SW 1271 (cell line): ENCODE measurements around the gene CPLANE2.
"Not testable (repeated sequence)": the region's sequence is repeated elsewhere in the genome, so short reads cannot be mapped to it uniquely, and the experiment has no call there.

ENCODE experiments used
- DNase-seq, 2 experiments: peaks; one replicate each; lab custom pipeline; 2025; lab: John Stamatoyannopoulos, UW

The CPLANE2 gene

GRCh38 chr1:16249596-16250241 lies 12.7 kb upstream of the CPLANE2 start:
- no peak for DNase-seq

DNA sequence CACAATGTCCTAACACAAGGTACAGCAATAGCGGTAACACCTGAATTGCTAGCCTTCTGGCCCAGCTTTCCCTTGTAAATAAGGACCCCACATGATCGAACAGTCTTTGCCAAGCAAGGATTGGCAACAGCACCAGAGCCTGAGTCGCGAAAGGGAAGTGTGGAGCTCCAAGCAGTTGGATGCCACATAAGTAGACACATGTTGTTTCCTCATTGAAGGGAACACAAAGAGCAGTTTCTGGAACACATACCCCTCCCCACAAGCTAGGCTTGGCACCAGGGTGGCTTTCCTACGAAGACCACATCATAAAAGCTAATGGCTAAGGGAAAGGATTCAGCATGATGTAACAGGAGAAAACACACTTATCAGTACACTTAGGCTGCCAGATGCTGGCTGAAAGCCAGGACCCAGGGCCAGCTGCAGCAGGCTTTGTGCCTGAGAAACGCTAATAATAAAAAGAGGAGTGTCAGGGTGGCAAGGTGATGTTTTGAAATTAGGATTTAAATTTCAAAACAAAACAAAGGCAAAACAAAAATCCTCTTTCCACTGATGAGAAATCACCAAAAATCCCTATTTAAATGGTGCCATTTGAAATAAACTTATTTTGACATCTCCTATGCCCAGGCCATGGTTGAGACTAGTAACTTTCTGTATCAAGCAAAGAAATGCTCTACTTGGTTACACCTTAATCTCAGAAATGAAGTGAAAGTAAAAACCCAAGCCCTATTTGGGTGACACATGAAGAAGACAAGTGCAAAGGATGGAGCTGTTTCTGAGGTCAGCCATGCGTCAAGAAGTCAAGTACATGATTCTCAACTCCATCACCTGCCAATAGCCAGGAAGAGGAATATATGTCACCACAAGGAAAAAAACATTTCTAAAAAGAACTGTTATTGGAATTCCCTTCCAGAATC lies 11.9 kb upstream of the CPLANE2 start:
- no peak for DNase-seq

DNA sequence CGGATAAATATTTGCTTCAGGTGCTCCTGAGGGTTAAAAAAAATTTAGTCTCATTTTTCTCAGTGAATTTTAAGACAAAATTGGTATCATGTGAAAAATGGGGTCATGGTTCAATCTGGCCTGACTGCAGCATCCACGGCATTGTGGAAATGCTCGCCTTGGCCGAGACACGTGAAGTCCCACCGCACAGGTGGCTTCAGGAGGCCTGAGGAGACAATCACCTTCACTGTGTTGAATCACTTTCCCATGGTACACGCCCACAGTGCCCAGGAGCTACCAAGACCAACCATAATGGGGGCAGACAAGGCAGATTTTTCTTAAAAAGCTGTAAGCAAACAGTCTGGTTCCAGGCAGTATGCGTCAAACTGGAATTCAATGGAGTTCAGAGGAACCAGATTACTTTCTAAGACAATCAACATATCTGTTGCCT lies 11.0 kb upstream of the CPLANE2 start:
- no peak for DNase-seq

- no peak for DNase-seq
Measured at GRCh38 chr1:16247441-16247840, 10.5 kb upstream of the CPLANE2 start.

DNA sequence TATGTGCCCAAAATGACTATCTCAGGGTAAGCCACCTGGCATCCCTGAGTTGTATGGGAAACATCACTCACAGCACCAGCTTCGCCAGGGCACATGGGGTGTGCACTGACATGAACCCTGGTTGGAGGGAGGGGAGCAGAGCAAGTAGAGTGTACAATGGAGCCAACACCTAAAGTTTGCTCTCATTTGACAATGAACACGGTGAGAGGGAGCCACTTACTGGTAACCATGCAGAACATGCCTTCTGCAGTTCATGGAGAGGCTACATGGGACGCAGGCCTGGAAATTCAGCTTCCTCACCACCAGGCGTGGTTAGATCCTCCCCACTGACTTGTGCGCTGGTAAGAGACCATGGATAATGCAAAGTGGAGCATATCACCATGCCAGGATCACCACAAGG lies 10.0 kb upstream of the CPLANE2 start:
- DNase-seq = no peak

DNA sequence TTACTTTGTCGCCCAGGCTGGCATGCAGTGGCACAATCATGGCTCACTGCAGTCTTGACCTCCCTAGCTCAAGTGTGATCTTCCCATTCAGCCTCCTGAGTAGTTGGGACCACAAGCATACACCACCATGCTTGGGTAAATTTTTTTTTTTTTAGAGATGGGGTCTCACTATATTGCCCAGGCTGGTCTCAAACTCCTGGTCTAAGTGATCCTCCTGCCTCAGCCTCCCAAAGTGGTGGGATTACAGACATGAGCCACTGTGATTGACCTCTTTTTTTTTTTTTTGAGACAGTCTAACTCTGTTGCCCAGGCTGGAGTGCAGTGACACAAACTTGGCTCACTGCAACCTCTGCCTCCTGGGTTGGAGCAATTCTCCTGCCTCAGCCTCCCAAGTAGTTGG lies 9.3 kb upstream of the CPLANE2 start:
- DNase-seq = not testable (repeated sequence)

DNA sequence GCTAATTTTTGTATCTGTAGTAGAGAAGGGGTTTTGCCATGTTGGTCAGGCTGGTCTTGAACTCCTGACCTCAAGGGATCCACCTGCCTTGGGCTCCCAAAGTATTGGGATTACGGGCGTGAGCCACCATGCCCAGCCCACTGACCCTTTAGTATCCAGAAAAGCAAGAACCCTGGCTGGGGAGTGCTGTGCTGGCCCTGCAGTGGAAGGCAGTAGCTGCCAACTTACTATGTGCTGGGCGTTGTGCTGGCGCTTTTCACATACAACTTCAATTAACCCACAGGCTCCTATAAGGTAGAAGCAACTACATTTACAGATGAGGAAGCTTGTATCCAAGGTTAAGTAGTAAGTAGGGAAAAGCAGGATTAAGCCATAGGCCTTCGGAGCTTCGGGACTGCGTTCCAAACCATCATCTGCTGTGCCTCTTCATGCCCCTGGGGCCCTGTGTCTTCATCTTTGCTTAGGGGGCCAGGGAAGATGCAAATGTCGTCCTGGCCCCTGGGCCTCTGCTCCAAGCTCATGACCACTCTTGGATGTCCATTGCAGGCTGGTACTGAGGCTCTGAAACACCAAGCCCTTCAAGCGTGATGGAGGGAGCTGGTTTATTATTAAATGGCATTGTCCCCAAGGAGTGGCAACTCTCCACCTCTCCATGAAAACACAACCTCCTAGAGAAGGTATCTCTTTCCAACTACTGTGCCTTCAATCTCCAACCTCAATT lies 8.7 kb upstream of the CPLANE2 start:
- DNase-seq = no peak

DNA sequence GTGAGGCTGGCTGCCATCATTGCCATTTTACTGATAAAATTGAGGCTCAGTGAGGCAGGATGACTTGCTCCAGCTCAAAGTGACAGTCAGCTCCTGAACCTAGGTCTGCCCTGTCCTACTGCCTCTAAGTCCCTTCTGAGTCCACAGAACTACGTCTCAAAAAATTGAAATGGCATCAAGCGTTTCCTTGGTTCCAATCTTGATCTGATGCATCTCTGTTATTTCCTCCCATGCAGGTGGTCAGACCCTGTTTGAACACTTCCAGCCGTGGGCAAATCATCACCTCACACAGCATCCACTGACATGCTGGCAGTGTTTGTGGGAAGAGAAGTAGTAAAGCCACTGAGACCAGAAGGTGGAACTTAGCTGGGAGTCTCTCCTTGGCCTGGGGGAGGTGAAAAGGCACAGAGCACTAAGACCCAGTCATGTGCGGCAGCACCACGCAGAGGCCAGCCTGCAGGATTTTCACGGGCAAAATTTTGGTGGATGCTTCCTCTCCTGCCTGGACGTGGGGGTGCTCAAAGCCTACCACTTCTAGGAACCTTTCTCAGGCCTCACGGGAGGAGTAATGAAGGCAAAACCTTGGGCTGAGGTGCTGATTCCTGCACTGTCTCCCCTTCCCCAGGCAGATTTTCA lies 7.8 kb upstream of the CPLANE2 start:
- DNase-seq = no peak

DNA sequence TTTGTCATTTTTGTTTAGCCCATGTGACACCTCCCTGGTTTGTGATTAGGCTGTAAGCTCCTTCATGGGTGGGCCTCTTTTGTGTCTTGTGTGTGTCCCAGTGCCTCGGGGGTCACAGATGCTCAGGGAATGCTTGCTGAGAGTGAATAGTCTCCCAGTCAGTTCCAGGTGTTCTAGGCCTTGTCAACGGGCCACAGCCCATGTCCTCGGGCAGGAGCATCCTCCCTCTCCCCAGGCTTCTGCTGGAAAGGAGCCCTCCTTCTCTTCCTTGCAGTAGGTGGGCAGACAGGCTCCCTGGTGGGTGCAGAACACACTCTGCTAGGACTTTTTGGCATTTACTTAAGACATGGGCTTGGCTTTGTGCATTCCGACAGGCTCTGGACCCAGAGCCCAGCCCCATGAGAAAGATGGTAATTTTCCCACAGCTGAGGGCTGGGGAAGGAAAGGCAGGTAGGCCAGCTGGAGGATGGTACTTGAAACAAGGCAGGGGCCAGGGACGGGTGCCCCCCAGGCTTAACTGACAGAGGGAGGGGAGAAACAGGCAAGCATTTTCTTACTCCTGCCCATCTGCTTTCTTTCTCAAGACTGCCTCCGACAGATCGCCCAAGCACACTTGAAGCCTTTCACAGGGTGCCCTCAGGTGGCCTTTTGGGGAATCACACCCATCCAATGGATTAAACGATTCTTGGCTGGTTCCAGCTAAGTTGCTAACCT lies 7.1 kb upstream of the CPLANE2 start:
- peak; percentile 23 to 65 for DNase-seq

DNA sequence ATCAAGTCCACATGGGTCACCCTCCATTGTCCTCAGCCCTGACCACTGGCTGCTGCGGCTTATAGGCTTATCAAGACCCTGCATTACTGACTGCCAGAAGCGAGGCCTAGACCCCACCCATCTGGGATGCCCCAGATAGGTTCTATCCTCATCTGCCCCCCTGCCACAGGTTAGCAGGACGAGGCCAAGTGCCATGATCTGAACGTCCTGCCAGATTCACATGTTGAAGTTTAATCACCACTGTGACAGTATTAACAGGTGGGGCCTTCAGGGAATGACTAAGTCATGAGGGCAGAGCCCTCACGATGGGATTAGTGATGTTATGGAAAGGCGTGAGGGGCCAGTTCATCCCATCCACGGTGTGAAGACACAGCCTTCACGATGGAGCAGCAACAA lies 6.2 kb upstream of the CPLANE2 start:
- DNase-seq = no peak

DNA sequence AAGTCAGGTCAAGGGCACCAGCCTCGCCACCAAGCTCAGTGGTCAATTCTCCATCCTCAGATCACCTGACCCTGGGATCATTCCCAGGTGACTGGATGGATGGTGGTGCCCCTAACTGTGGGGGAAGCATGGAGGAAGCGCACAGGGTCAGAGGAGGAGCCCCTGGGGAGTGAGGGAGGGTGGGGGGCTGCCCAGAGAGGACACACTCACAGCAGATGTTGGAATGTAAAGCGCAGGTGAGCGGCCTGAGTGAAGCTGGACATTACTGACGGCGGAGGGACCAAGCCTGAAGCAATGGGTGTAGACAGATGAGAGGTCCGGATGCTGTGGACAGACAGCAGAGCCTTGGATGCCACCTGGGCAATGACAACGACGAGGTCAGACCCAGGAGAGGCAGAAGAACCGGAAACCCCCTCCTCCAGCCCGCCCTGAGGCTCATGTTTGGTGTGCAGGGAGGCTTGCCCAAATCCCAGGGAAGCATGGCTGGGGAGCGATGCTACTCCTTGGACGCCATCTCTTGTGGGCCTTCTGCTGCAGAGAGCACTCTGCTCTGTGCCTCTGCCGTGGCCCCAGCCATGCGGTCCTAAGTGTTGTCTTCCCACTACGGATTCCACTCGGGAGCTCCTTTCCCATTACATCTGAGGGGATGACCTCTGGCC lies 5.7 kb upstream of the CPLANE2 start:
- no peak for DNase-seq

- DNase-seq = no peak
Measured at GRCh38 chr1:16241221-16241708, 4.3 kb upstream of the CPLANE2 start.

GRCh38 chr1:16239972-16240491 lies 3.0 kb upstream of the CPLANE2 start:
- DNase-seq = no peak

DNA sequence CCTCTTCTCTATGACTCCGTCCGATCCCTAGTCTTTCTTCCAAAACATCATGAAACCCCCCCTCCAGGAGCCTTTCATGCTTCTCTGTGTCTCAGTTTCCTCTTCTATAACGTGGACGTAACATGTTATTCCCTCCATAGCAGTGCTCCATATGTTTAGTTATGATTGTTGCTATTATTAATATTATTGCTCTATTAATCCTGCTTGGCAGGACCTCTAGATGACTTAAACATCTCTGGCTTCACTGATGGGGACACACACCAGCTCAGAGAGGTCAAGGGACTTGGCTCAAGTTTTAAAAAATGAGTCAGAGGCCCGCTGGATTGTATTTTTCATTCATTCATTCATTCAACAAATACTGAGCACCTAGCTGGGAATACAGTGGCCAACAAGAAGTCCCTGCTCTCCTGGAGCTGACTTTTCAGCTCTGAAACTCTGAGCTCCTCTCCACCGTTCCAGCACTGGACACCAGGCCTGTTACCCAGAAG lies 404 bp upstream of the CPLANE2 start:
- DNase-seq = no peak

DNA sequence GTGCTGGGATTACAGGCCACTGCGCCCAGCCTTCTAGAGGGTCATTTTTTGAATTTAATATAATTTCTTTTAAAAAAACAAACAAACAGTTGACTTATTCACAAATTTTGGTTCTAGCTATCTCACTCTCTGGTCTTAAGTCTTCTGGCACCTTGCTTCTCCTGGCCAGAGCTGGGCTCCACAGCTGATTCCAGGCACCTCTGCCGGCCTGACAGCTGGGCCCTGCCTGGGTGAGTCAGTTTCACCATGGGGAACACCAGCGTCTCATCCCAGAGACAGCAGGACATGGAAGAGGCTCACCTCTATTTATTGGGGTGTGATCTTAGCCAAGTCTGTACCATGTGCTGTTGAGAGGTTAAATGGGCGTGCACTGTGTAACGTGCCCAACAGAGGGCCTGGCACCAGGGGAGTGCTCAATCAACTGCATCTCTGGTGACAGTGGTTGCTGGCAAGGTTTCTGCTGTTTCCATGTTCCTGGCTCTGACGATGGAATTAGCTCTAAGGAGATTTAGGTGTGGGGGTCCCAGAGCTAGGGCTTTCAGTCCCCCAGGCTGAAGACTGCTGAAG lies 956 bp downstream of the CPLANE2 start:
- peak; percentile 41 to 80 for DNase-seq

DNA sequence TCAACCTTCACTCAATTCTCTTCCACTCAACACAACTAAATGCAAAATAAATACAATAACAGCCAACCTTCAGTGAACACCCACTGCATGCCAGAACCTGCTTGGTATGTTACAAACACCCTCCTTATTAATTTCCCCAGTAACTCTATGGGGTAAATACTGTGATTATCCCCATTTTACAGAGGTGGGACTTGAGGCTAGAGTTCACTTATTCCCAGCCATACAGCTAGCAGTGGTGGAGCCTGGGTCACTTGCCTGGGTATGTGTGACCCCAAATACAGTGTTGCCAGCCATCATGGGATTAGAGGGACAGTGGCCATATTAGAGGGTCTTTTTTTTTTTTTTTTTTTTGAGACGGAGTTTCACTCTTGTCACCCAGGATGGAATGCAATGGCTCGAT lies 1.6 kb downstream of the CPLANE2 start:
- DNase-seq = no peak

GRCh38 chr1:16233431-16233830 lies 3.6 kb downstream of the CPLANE2 start:
- DNase-seq = no peak

GRCh38 chr1:16232316-16232710 lies 4.7 kb downstream of the CPLANE2 start:
- DNase-seq = no peak

GRCh38 chr1:16231331-16232315 lies 5.4 kb downstream of the CPLANE2 start:
- no peak for DNase-seq
